IMR-90 (cell line): ENCODE measurements around the gene KHNYN. TPM values are rescaled to one million over a fixed set of nuclear protein-coding genes. Genes with fewer than 3 reads are reported as not detected.

Source experiments
- ATAC-seq: fragments of 200-7000 bp; cut with Tn5 transposase; 2 replicates; pipeline ENCODE4 v1.9.1; 2020; ENCODE audit warnings: low read depth, mild to moderate bottlenecking, moderate library complexity
- BruUV-seq: library from RNA; stranded (reverse); fragments of 400-500 nt; replicated peaks from 2 replicates; lab custom pipeline; 2021; lab: Mats Ljungman, UMichigan
- CTCF ChIA-PET: fragments of 300-600 bp; formaldehyde crosslinking; extraction: SDS; loops from one replicate; lab custom pipeline; 2021; ENCODE audit warnings: antibody characterized with exemption; lab: Yijun Ruan, JAX
- POLR2A ChIA-PET: fragments of 300-600 bp; sonication (Branson Sonifier 250); formaldehyde crosslinking; loops from one replicate; lab custom pipeline; 2022; ENCODE audit warnings: antibody characterized with exemption; ENCODE audit not compliant: unreplicated experiment; lab: Charles Lee
- DNase-seq: peaks from one replicate; pipeline ENCODE4 v3.0.0; 2013
- H2AFZ ChIP-seq: replicated peaks from 2 replicates; pipeline ENCODE3; 2013; ENCODE audit warnings: low read length, mild to moderate bottlenecking; ENCODE audit not compliant: poor library complexity
- H2AK5ac ChIP-seq: 2 replicates; pipeline ENCODE4 v1.6.1; 2013; ENCODE audit warnings: low read depth, low read length, inconsistent platforms
- H2AK9ac ChIP-seq: replicated peaks from 2 replicates; pipeline ENCODE3; 2013; ENCODE audit warnings: mild to moderate bottlenecking, low read depth, low read length, moderate library complexity; ENCODE audit not compliant: poor library complexity
- H2BK120ac ChIP-seq: 2 replicates; pipeline ENCODE4 v1.6.1; 2013; ENCODE audit warnings: low read depth, low read length, inconsistent platforms
- H2BK15ac ChIP-seq: 3 replicates; pipeline ENCODE4 v1.6.1; 2013; ENCODE audit warnings: low read depth, low read length, inconsistent platforms
- H2BK20ac ChIP-seq: 2 replicates; pipeline ENCODE4 v1.6.1; 2013; ENCODE audit warnings: low read depth, mild to moderate bottlenecking, inconsistent platforms, low read length, moderate library complexity
- H2BK5ac ChIP-seq: 2 replicates; pipeline ENCODE4 v1.6.1; 2013; ENCODE audit warnings: mild to moderate bottlenecking, low read depth, low read length, inconsistent platforms; ENCODE audit not compliant: poor library complexity, severe bottlenecking
- H3K14ac ChIP-seq: replicated peaks from 2 replicates; pipeline ENCODE4 v1.6.1; 2013; ENCODE audit warnings: low read depth, low read length, inconsistent platforms
- H3K18ac ChIP-seq: 2 replicates; pipeline ENCODE4 v1.6.1; 2013; ENCODE audit warnings: low read depth, low read length, control low read depth
- H3K23ac ChIP-seq: 2 replicates; pipeline ENCODE4 v1.6.1; 2013; ENCODE audit warnings: low read depth, low read length, inconsistent platforms
- H3K27ac ChIP-seq: 2 replicates; pipeline ENCODE4 v1.5.1; 2013; ENCODE audit warnings: mild to moderate bottlenecking, control low read depth, low read length; ENCODE audit not compliant: insufficient read depth
- H3K27me3 ChIP-seq: 2 replicates; pipeline ENCODE4 v1.6.1; 2013; ENCODE audit warnings: low read length; ENCODE audit not compliant: control insufficient read depth, insufficient read depth
- H3K36me3 ChIP-seq: 2 replicates; pipeline ENCODE4 v1.6.1; 2013; ENCODE audit warnings: low read length, mixed read lengths; ENCODE audit not compliant: control insufficient read depth, insufficient read depth
- H3K4ac ChIP-seq: 2 replicates; pipeline ENCODE4 v1.6.1; 2013; ENCODE audit warnings: low read depth, low read length, inconsistent platforms
- H3K4me1 ChIP-seq: 2 replicates; pipeline ENCODE4 v1.6.1; 2013; ENCODE audit warnings: low read length, mixed read lengths; ENCODE audit not compliant: control insufficient read depth, insufficient read depth
- H3K4me2 ChIP-seq: 2 replicates; pipeline ENCODE4 v1.6.1; 2013; ENCODE audit warnings: low read depth, mild to moderate bottlenecking, control low read depth, low read length, moderate library complexity
- H3K4me3 ChIP-seq: 2 replicates; pipeline ENCODE4 v1.5.1; 2013; ENCODE audit warnings: low read depth, mild to moderate bottlenecking, control low read depth, low read length, moderate library complexity; ENCODE audit not compliant: insufficient read depth
- H3K56ac ChIP-seq: 2 replicates; pipeline ENCODE4 v1.6.1; 2013; ENCODE audit warnings: low read length, inconsistent platforms; ENCODE audit not compliant: insufficient read depth; ENCODE audit errors: extremely low read depth
- H3K79me1 ChIP-seq, 2 experiments: 2 replicates each; pipeline ENCODE4 v1.6.1; 2013; ENCODE audit warnings: low read length in 2 of 2, inconsistent platforms in 1 of 2, low read depth in 1 of 2
- H3K9ac ChIP-seq: 2 replicates; pipeline ENCODE4 v1.6.1; 2013; ENCODE audit warnings: low read depth, low read length, control low read depth
- H3K9me1 ChIP-seq: 2 replicates; pipeline ENCODE4 v1.6.1; 2013; ENCODE audit warnings: low read length, inconsistent platforms; ENCODE audit not compliant: insufficient read depth
- H3K9me3 ChIP-seq: 2 replicates; pipeline ENCODE4 v1.6.1; 2013; ENCODE audit warnings: low read length; ENCODE audit not compliant: control insufficient read depth, insufficient read depth
- H4K20me1 ChIP-seq: 2 replicates; pipeline ENCODE4 v1.6.1; 2013; ENCODE audit warnings: low read length, inconsistent platforms; ENCODE audit not compliant: insufficient read depth
- H4K5ac ChIP-seq: 2 replicates; pipeline ENCODE4 v1.6.1; 2013; ENCODE audit warnings: mild to moderate bottlenecking, low read depth, low read length, control low read depth
- H4K8ac ChIP-seq, 2 experiments: 2 replicates each; pipeline ENCODE4 v1.6.1; 2013; ENCODE audit warnings: low read depth in 2 of 2, low read length in 2 of 2, control low read depth in 1 of 2, inconsistent platforms in 1 of 2
- H4K91ac ChIP-seq: 2 replicates; pipeline ENCODE4 v1.6.1; 2013; ENCODE audit warnings: low read depth, low read length, inconsistent platforms; ENCODE audit not compliant: insufficient read depth
- BHLHE40 ChIP-seq: fragments of 150-350 bp; IDR thresholded peaks from 2 replicates; pipeline ENCODE4 v1.6.1; 2016; ENCODE audit warnings: mild to moderate bottlenecking, low read depth, low read length
- CEBPB ChIP-seq: IDR thresholded peaks from 2 replicates; pipeline ENCODE4 v1.6.1; 2012; ENCODE audit warnings: low read depth, low read length, improper control_type of control experiment
- CHD1 ChIP-seq: IDR thresholded peaks from 2 replicates; pipeline ENCODE4 v1.6.1; 2012; ENCODE audit warnings: low read depth, low read length, improper control_type of control experiment
- FOS ChIP-seq: fragments of 150-350 bp; IDR thresholded peaks from 2 replicates; pipeline ENCODE4 v1.6.1; 2016; ENCODE audit warnings: low read depth, low read length
- MAFK ChIP-seq: IDR thresholded peaks from 2 replicates; pipeline ENCODE4 v1.6.1; 2012; ENCODE audit warnings: low read depth, low read length, improper control_type of control experiment
- MAZ ChIP-seq: IDR thresholded peaks from 2 replicates; pipeline ENCODE4 v1.6.1; 2012; ENCODE audit warnings: low read depth, mild to moderate bottlenecking, low read length, improper control_type of control experiment, moderate library complexity, borderline replicate concordance
- MXI1 ChIP-seq: IDR thresholded peaks from 2 replicates; pipeline ENCODE4 v1.6.1; 2012; ENCODE audit warnings: low read depth, mild to moderate bottlenecking, low read length, moderate library complexity, borderline replicate concordance
- NFE2L2 ChIP-seq: fragments of 150-350 bp; IDR thresholded peaks from 2 replicates; pipeline ENCODE4 v1.6.1; 2016; ENCODE audit warnings: low read depth, mild to moderate bottlenecking, low read length
- POLR2A ChIP-seq: IDR thresholded peaks from 2 replicates; pipeline ENCODE4 v1.6.1; 2012; ENCODE audit warnings: mild to moderate bottlenecking, low read depth, low read length
- RAD21 ChIP-seq: IDR thresholded peaks from 2 replicates; pipeline ENCODE4 v1.6.1; 2012; ENCODE audit warnings: low read length, improper control_type of control experiment
- RCOR1 ChIP-seq: IDR thresholded peaks from 2 replicates; pipeline ENCODE4 v1.6.1; 2012; ENCODE audit warnings: mild to moderate bottlenecking, low read length, improper control_type of control experiment; ENCODE audit not compliant: insufficient replicate concordance
- RFX5 ChIP-seq: IDR thresholded peaks from 2 replicates; pipeline ENCODE4 v1.8.0; 2012; ENCODE audit warnings: low read depth, mild to moderate bottlenecking, low read length, moderate library complexity
- SMC3 ChIP-seq: fragments of 150-350 bp; IDR thresholded peaks from 2 replicates; pipeline ENCODE4 v1.6.1; 2016; ENCODE audit warnings: low read depth, mild to moderate bottlenecking, antibody characterized with exemption, low read length, moderate library complexity
- WGBS, 2 experiments: methylation state at CpG; one replicate each; pipeline versions ENCODE4 v1.1.5 to v1.1.7; 2013; ENCODE audit warnings: missing lambda C conversion rate in 2 of 2; ENCODE audit not compliant: insufficient read length in 1 of 2; ENCODE audit errors: extremely low coverage in 2 of 2; 5-methylcytosine and 5-hydroxymethylcytosine counted together
- dilution Hi-C: fragments of 300-500 bp; cut with HindIII; formaldehyde crosslinking; loops from one replicate; pipeline ENCODE4 v1.14.3; 2018; ENCODE audit warnings: low sequenced_read_pairs; ENCODE audit not compliant: unreplicated experiment
- in situ Hi-C: fragments of 300-500 bp; cut with MboI; formaldehyde crosslinking; loops from 3 replicates; pipeline ENCODE4 v1.14.3; 2019; ENCODE audit warnings: low sequenced_read_pairs, inconsistent platforms, mixed read lengths
- intact Hi-C: fragments of 100-400 bp; cut with micrococcal nuclease; formaldehyde crosslinking; loops from 2 replicates; pipeline ENCODE4 v1.10.0; 2022
- polyA plus RNA-seq, 3 experiments: library from polyadenylated mRNA; depleted of rRNA; stranded (reverse); fragments of >200 nt; gene quantifications; 2 replicates each; pipeline ENCODE4 v1.2.3, GENCODE V29; 2012; ENCODE audit warnings: low replicate concordance in 1 of 3
- total RNA-seq: library from RNA; depleted of rRNA; stranded (reverse); fragments of >200 nt; gene quantifications from 2 replicates; pipeline ENCODE4 v1.2.3, GENCODE V29; 2012
- TF ChIP-seq, protein P1 (sequence below): conservative IDR thresholded peaks from 2 replicates; pipeline ENCODE4 v1.5.1; 2012; ENCODE audit warnings: mild to moderate bottlenecking, low read depth, low read length, improper control_type of control experiment
- TF ChIP-seq, protein P2 (sequence below): fragments of 150-350 bp; IDR thresholded peaks from 2 replicates; pipeline ENCODE4 v1.6.1; 2016; ENCODE audit warnings: low read depth, mild to moderate bottlenecking, low read length, moderate library complexity, borderline replicate concordance
- TF ChIP-seq, protein P3 (sequence below): fragments of 150-350 bp; IDR thresholded peaks from 2 replicates; pipeline ENCODE4 v1.6.1; 2017; ENCODE audit warnings: mild to moderate bottlenecking, antibody characterized with exemption, low read length, low read depth

The KHNYN gene
- total and polyA plus RNA-seq, 2 of the 4 experiments (the other 2 are of a cell fraction): 18.9 to 24.4 TPM

DNA sequence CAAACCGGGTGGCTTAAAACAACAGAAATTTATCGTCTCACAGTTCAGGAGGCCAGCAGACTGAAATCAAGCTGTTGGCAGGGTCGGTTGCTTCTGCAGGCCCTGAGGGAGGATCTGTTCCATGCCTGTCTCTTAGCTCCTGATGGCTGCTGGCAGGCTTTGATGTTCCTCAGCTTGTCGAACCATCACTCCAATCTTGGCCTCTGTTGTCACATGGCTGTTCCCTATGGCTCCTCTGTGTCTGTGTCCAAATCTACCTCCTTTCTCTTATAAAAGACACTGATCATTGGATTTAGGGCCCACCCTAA lies 47.7 kb upstream of the KHNYN start:
- CTCF ChIA-PET: no interaction called here
- no peak overlapping the region for H3K9ac ChIP-seq
- no peak overlapping the region for H3K14ac ChIP-seq
- H3K79me1 ChIP-seq: no peaks in the 10 kb centered on the region
- H4K8ac ChIP-seq: no peak overlapping the region
- H3K4me1 ChIP-seq: no peaks in the 10 kb centered on the region; the same call in 1 of the 2 replicates
- H3K18ac ChIP-seq: no peak overlapping the region
- H2AK9ac ChIP-seq: no peak overlapping the region
- no peak overlapping the region for H2BK20ac ChIP-seq
- dilution Hi-C loops: no loop called here
- no peak overlapping the region for H3K4me2 ChIP-seq
- H2BK5ac ChIP-seq: no peak overlapping the region
- in situ Hi-C loops: no loop called here
- H3K27me3 ChIP-seq: peaks cover 8% of the 10 kb centered on the region
- no peak overlapping the region for H2BK120ac ChIP-seq
- DNase-seq (no peak), ATAC-seq (no peak)
- no peak overlapping the region for H3K23ac ChIP-seq
- no peak for TF ChIP-seq MAFK
- TF ChIP-seq BHLHE40: no peak
- TF ChIP-seq CHD1: no peak
- TF ChIP-seq, protein P1, sequence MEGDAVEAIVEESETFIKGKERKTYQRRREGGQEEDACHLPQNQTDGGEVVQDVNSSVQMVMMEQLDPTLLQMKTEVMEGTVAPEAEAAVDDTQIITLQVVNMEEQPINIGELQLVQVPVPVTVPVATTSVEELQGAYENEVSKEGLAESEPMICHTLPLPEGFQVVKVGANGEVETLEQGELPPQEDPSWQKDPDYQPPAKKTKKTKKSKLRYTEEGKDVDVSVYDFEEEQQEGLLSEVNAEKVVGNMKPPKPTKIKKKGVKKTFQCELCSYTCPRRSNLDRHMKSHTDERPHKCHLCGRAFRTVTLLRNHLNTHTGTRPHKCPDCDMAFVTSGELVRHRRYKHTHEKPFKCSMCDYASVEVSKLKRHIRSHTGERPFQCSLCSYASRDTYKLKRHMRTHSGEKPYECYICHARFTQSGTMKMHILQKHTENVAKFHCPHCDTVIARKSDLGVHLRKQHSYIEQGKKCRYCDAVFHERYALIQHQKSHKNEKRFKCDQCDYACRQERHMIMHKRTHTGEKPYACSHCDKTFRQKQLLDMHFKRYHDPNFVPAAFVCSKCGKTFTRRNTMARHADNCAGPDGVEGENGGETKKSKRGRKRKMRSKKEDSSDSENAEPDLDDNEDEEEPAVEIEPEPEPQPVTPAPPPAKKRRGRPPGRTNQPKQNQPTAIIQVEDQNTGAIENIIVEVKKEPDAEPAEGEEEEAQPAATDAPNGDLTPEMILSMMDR: no peak
- TF ChIP-seq, protein P2, sequence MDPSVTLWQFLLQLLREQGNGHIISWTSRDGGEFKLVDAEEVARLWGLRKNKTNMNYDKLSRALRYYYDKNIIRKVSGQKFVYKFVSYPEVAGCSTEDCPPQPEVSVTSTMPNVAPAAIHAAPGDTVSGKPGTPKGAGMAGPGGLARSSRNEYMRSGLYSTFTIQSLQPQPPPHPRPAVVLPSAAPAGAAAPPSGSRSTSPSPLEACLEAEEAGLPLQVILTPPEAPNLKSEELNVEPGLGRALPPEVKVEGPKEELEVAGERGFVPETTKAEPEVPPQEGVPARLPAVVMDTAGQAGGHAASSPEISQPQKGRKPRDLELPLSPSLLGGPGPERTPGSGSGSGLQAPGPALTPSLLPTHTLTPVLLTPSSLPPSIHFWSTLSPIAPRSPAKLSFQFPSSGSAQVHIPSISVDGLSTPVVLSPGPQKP: no peak
- TF ChIP-seq SMC3: no peak
- TF ChIP-seq MAZ: no peak
- TF ChIP-seq MXI1: no peak
- no peak for TF ChIP-seq RAD21
- TF ChIP-seq NFE2L2: no peak
- TF ChIP-seq CEBPB: no peak
- TF ChIP-seq RFX5: no peak
- no peak for TF ChIP-seq RCOR1
- TF ChIP-seq, protein P3, sequence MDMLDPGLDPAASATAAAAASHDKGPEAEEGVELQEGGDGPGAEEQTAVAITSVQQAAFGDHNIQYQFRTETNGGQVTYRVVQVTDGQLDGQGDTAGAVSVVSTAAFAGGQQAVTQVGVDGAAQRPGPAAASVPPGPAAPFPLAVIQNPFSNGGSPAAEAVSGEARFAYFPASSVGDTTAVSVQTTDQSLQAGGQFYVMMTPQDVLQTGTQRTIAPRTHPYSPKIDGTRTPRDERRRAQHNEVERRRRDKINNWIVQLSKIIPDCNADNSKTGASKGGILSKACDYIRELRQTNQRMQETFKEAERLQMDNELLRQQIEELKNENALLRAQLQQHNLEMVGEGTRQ: no peak
- no peak for TF ChIP-seq FOS
- no peak for TF ChIP-seq POLR2A
- no peak overlapping the region for H4K91ac ChIP-seq
- H2BK15ac ChIP-seq: no peak overlapping the region
- H3K56ac ChIP-seq: no peak overlapping the region
- 0 out of 2 replicates have a peak, but pooled peaks cover 3% of the 10 kb centered on the region for H4K20me1 ChIP-seq
- H3K36me3 ChIP-seq: peaks cover 13% of the 10 kb centered on the region
- H3K4ac ChIP-seq: no peak overlapping the region
- H3K4me3 ChIP-seq: no peak overlapping the region
- no peak overlapping the region for H2AFZ ChIP-seq
- peaks cover 6% of the 10 kb centered on the region for H3K9me1 ChIP-seq
- 35% methylated on average over 2 of the region's 4 CpGs; no CpG with 5 or more reads in 1 of the 2 experiments for WGBS, 2 experiments
- H3K9me3 ChIP-seq: no peaks in the 10 kb centered on the region
- H3K27ac ChIP-seq: no peak overlapping the region
- no peak overlapping the region for H4K5ac ChIP-seq
- POLR2A ChIA-PET: no interaction called here
- H2AK5ac ChIP-seq: no peak overlapping the region
- intact Hi-C loops: no loop called here
- BruUV-seq: no TSS peak
